ENCODE measurements around the gene OSER1. TPM values are rescaled to one million over a fixed set of nuclear protein-coding genes. Genes with fewer than 3 reads are reported as not detected.

OSER1 gene
- total RNA-seq, 1 experiment from 2014 or later: 35.7 TPM

DNA sequence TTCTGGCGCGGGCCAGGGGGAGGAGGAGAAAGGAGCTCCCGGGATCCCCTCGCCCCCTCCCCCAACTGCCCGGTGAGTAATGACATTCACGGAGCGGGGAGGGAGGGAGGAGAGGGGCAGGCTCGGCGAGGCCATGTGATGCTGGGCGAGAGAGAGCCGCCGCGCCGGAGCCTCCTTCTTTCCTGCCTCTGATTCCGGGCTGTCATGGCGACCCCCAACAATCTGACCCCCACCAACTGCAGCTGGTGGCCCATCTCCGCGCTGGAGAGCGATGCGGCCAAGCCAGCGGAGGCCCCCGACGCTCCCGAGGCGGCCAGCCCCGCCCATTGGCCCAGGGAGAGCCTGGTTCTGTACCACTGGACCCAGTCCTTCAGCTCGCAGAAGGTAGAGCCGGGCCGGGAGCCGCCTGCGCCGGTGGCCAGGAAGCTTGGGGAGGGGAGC is 36.6 kb upstream of the OSER1 start, which contains the start of gene GDAP1L1:
Gene GDAP1L1, plus strand, starts transcription at position 178 of the 441 bp plus-strand sequence. Its CDS starts 27 bp downstream, at position 205.
- WGBS (ENCODE audit: extremely low coverage, insufficient read length, low lambda C conversion rate): no CpG with 5 or more reads among the region's 32 CpGs
- H3K23ac ChIP-seq (ENCODE audit: insufficient read length, low read depth, low read length): no peak within 1 kb of the TSS
- DNase-seq: peak; percentile 78
- TF ChIP-seq, protein P1, sequence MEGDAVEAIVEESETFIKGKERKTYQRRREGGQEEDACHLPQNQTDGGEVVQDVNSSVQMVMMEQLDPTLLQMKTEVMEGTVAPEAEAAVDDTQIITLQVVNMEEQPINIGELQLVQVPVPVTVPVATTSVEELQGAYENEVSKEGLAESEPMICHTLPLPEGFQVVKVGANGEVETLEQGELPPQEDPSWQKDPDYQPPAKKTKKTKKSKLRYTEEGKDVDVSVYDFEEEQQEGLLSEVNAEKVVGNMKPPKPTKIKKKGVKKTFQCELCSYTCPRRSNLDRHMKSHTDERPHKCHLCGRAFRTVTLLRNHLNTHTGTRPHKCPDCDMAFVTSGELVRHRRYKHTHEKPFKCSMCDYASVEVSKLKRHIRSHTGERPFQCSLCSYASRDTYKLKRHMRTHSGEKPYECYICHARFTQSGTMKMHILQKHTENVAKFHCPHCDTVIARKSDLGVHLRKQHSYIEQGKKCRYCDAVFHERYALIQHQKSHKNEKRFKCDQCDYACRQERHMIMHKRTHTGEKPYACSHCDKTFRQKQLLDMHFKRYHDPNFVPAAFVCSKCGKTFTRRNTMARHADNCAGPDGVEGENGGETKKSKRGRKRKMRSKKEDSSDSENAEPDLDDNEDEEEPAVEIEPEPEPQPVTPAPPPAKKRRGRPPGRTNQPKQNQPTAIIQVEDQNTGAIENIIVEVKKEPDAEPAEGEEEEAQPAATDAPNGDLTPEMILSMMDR (conservative IDR thresholded peaks at IDR 0.05): no peak
- H3K56ac ChIP-seq (ENCODE audit: insufficient read length, low read depth, low read length): no peak within 1 kb of the TSS
- peaks cover 8% of the 10 kb centered on the region for H3K23me2 ChIP-seq (ENCODE audit: insufficient read length, low read depth, low read length, poor library complexity, severe bottlenecking)
- H3K4me3 Mint-ChIP-seq: peak within 1 kb of the TSS; percentile 71 to 86
- H3K36me3 Mint-ChIP-seq (ENCODE audit: insufficient read depth in 1 of 3, low read depth in 3 of 3): no peaks in the 10 kb centered on the region
- peak within 1 kb of the TSS; percentile 82 for H3K4me2 ChIP-seq (ENCODE audit: insufficient read depth, insufficient read length, low read length)
- H3K9me3 Mint-ChIP-seq: no peaks in the 10 kb centered on the region
- no peak within 1 kb of the TSS for H4K5ac ChIP-seq (ENCODE audit: insufficient read length, low read depth, low read length)
- H2BK15ac ChIP-seq (ENCODE audit: low read depth, low read length): no peak within 1 kb of the TSS
- H3K79me1 ChIP-seq (ENCODE audit: insufficient read depth, low read depth, low read length, poor library complexity, severe bottlenecking): no peaks in the 10 kb centered on the region
- H3K4me1 Mint-ChIP-seq: peaks cover 10 to 12% of the 10 kb centered on the region in 2 experiments; a peak in 2 of 4 replicates
- no peak within 1 kb of the TSS for H3K14ac ChIP-seq (ENCODE audit: insufficient read depth, low read length)
- no peak within 1 kb of the TSS for H4K91ac ChIP-seq (ENCODE audit: insufficient read length, low read depth, low read length)
- no peak within 1 kb of the TSS for H2BK5ac ChIP-seq (ENCODE audit: insufficient read length, low read length)
- no peak within 1 kb of the TSS for H3K18ac ChIP-seq (ENCODE audit: insufficient read length, low read depth, low read length)
- H3K27me3 ChIP-seq (ENCODE audit: insufficient read depth, low read length): no peaks in the 10 kb centered on the region
- H3K27ac ChIP-seq (ENCODE audit: insufficient read length, low read depth, low read length): no peak within 1 kb of the TSS
- H4K8ac ChIP-seq (replicated peaks; ENCODE audit: insufficient read length, low read depth, low read length): no peak within 1 kb of the TSS
- H3K27me3 Mint-ChIP-seq (ENCODE audit: low read depth): peaks cover 24% of the 10 kb centered on the region
- no peaks in the 10 kb centered on the region for H3K9me3 ChIP-seq (ENCODE audit: control insufficient read depth, low read depth, low read length)
- H3K4ac ChIP-seq (ENCODE audit: low read depth, low read length): no peak within 1 kb of the TSS
- H2BK120ac ChIP-seq (ENCODE audit: low read depth, low read length, poor library complexity, severe bottlenecking): no peak within 1 kb of the TSS
- H3K4me1 ChIP-seq (ENCODE audit: insufficient read depth, low read length): no peaks in the 10 kb centered on the region
- H3K9ac ChIP-seq (ENCODE audit: extremely low read depth, insufficient read length, low read length): no peak within 1 kb of the TSS
- no peaks in the 10 kb centered on the region for H3K79me2 ChIP-seq (ENCODE audit: insufficient read depth, low read length)
- no peak within 1 kb of the TSS for H2AK5ac ChIP-seq (ENCODE audit: insufficient read length, low read length)
- H3T11ph ChIP-seq (ENCODE audit: low read length): no peak within 1 kb of the TSS
- H2AFZ ChIP-seq (ENCODE audit: low read length): no peak within 1 kb of the TSS
- no peak within 1 kb of the TSS for H2BK20ac ChIP-seq (ENCODE audit: low read depth, low read length, poor library complexity, severe bottlenecking)
- no peaks in the 10 kb centered on the region for H4K20me1 ChIP-seq (ENCODE audit: control insufficient read depth, insufficient read depth, insufficient read length)
- H2BK12ac ChIP-seq (ENCODE audit: insufficient read length, low read depth, low read length): no peak within 1 kb of the TSS
- no peak within 1 kb of the TSS for H3K27ac Mint-ChIP-seq
